RWPE1 (cell line): ENCODE results near the gene PSPC1.
"Not testable (repeated sequence)": the region's sequence is repeated elsewhere in the genome, so short reads cannot be mapped to it uniquely, and the experiment has no call there.

Experiments
- CTCF ChIA-PET: fragments of 350-600 bp; sonication (Branson Sonifier 250); formaldehyde crosslinking; extraction: SDS; loops from one replicate; lab custom pipeline; 2021; lab: Yijun Ruan, JAX
- POLR2A ChIA-PET: fragments of 400-600 bp; formaldehyde crosslinking; extraction: SDS; loops from one replicate; lab custom pipeline; 2020; ENCODE audit warnings: antibody characterized with exemption; ENCODE audit not compliant: low non-redundant PET; lab: Yijun Ruan, JAX
- DNase-seq: peaks from one replicate; pipeline ENCODE4 v3.0.0; 2012; ENCODE audit warnings: low spot score
- H3K27ac ChIP-seq: fragments of 450-650 bp; 2 replicates; pipeline ENCODE4 v1.5.1; 2017
- CTCF ChIP-seq: fragments of 450-650 bp; conservative IDR thresholded peaks from 2 replicates; pipeline ENCODE4 v1.5.1; 2017; ENCODE audit warnings: low read depth, mild to moderate bottlenecking

The PSPC1 gene

GRCh38 chr13:19695428-19695827 lies 87.3 kb downstream of the PSPC1 start:
- no peak for DNase-seq
- no peak overlapping the region for H3K27ac ChIP-seq
- POLR2A ChIA-PET: no interaction called here
- no peak for TF ChIP-seq CTCF
- CTCF ChIA-PET: no interaction called here

GRCh38 chr13:19691447-19691846 lies 91.3 kb downstream of the PSPC1 start:
- CTCF ChIA-PET, POLR2A ChIA-PET: not testable (repeated sequence)

GRCh38 chr13:19685437-19685836 lies 97.3 kb downstream of the PSPC1 start:
- no peak for TF ChIP-seq CTCF
- DNase-seq: no peak
- H3K27ac ChIP-seq: no peak overlapping the region
- POLR2A ChIA-PET: no interaction called here
- CTCF ChIA-PET: no interaction called here

More at GRCh38 chr13:19691447-19691846, 91.3 kb downstream of the PSPC1 start:
- DNase-seq, H3K27ac ChIP-seq: not testable (repeated sequence)

GRCh38 chr13:19685034-19685433 lies 97.7 kb downstream of the PSPC1 start:
- ChIA-PET POLR2A (no interaction called here), CTCF (no interaction called here)
- no peak overlapping the region for H3K27ac ChIP-seq
- no peak for TF ChIP-seq CTCF
- no peak for DNase-seq

- DNase-seq: no peak
- ChIA-PET POLR2A (no interaction called here), CTCF (no interaction called here)
- TF ChIP-seq CTCF: no peak
- no peak overlapping the region for H3K27ac ChIP-seq
Measured at GRCh38 chr13:19681517-19681916, 101.2 kb downstream of the PSPC1 start.

GRCh38 chr13:19680751-19681150 lies 102.0 kb downstream of the PSPC1 start:
- ChIA-PET POLR2A (no interaction called here), CTCF (no interaction called here)
- H3K27ac ChIP-seq: no peak overlapping the region
- TF ChIP-seq CTCF: no peak
- DNase-seq: no peak

- no peak overlapping the region for H3K27ac ChIP-seq
- TF ChIP-seq CTCF: no peak
- DNase-seq: no peak
- ChIA-PET POLR2A (no interaction called here), CTCF (interaction anchor here (0.7 kb wide), 1 partner anchor 185 kb away, joined by 3 read pairs; no protein-coding TSS in a partner anchor)
Measured at GRCh38 chr13:19676168-19676567, 106.6 kb downstream of the PSPC1 start.
